HepG2 (cell line): ENCODE data around the gene TACC2. TPM values are rescaled to one million over a fixed set of nuclear protein-coding genes. Genes with fewer than 3 reads are reported as not detected.

ENCODE experiments used
- CTCF ChIP-seq: sonication (generic); formaldehyde crosslinking; IDR thresholded peaks from 2 replicates; pipeline ENCODE4 v1.5.0; 2020; ENCODE audit warnings: mild to moderate bottlenecking, missing genetic modification reagents, moderate library complexity
- DDIT3 ChIP-seq: sonication (generic); formaldehyde crosslinking; IDR thresholded peaks from 2 replicates; pipeline ENCODE4 v1.4.0; 2020; ENCODE audit warnings: mild to moderate bottlenecking, missing genetic modification reagents
- GATAD2A ChIP-seq: IDR thresholded peaks from 2 replicates; pipeline ENCODE4 v1.6.1; 2016
- HNRNPH1 ChIP-seq: fragments of 200-400 bp; formaldehyde crosslinking; optimal IDR thresholded peaks from 2 replicates; pipeline ENCODE3; 2017; ENCODE audit warnings: mild to moderate bottlenecking, low read depth, low read length
- IKZF5 ChIP-seq: IDR thresholded peaks from 2 replicates; pipeline ENCODE4 v1.6.1; 2018; ENCODE audit warnings: missing genetic modification reagents, mild to moderate bottlenecking, missing compliant biosample characterization
- ISL2 ChIP-seq: sonication (generic); formaldehyde crosslinking; IDR thresholded peaks from 2 replicates; pipeline ENCODE4 v1.5.0; 2020; ENCODE audit warnings: missing genetic modification reagents
- MTA1 ChIP-seq: sonication (generic); formaldehyde crosslinking; IDR thresholded peaks from 2 replicates; pipeline ENCODE4 v1.4.0; 2020; ENCODE audit warnings: missing genetic modification reagents, mild to moderate bottlenecking, borderline replicate concordance
- PCBP2 ChIP-seq: fragments of 200-400 bp; formaldehyde crosslinking; optimal IDR thresholded peaks from 2 replicates; pipeline ENCODE3; 2018; ENCODE audit warnings: low read length, low read depth; ENCODE audit not compliant: poor library complexity, severe bottlenecking
- PHB2 ChIP-seq: fragments of 450-650 bp; IDR thresholded peaks from 2 replicates; pipeline ENCODE4 v1.6.1; 2018; ENCODE audit not compliant: partially characterized antibody
- PTBP1 ChIP-seq: fragments of 200-400 bp; formaldehyde crosslinking; IDR thresholded peaks from 2 replicates; pipeline ENCODE4 v1.6.1; 2018; ENCODE audit warnings: low read length, low read depth; ENCODE audit not compliant: poor library complexity, severe bottlenecking
- RBAK ChIP-seq: sonication (generic); formaldehyde crosslinking; IDR thresholded peaks from 2 replicates; pipeline ENCODE4 v1.5.1; 2020; ENCODE audit warnings: mild to moderate bottlenecking, missing genetic modification reagents
- SAFB2 ChIP-seq: sonication (generic); formaldehyde crosslinking; IDR thresholded peaks from 2 replicates; pipeline ENCODE4 v1.5.1; 2020; ENCODE audit warnings: missing genetic modification reagents, low read depth, mild to moderate bottlenecking, borderline replicate concordance
- SIN3B ChIP-seq: fragments of 150-350 bp; IDR thresholded peaks from 2 replicates; pipeline ENCODE4 v1.6.1; 2014; ENCODE audit warnings: low read length
- SIX4 ChIP-seq: sonication (generic); formaldehyde crosslinking; IDR thresholded peaks from 2 replicates; pipeline ENCODE4 v1.4.0; 2020; ENCODE audit warnings: missing genetic modification reagents
- TEF ChIP-seq: sonication (generic); formaldehyde crosslinking; IDR thresholded peaks from 2 replicates; pipeline ENCODE4 v1.5.0; 2020; ENCODE audit warnings: missing genetic modification reagents
- TMF1 ChIP-seq: sonication (generic); formaldehyde crosslinking; IDR thresholded peaks from 2 replicates; pipeline ENCODE4 v1.8.1; 2022; ENCODE audit warnings: low read depth, missing genetic modification reagents
- WIZ ChIP-seq: sonication (generic); formaldehyde crosslinking; IDR thresholded peaks from 2 replicates; pipeline ENCODE4 v1.5.1; 2020; ENCODE audit warnings: mild to moderate bottlenecking, missing genetic modification reagents
- ZGPAT ChIP-seq: IDR thresholded peaks from 2 replicates; pipeline ENCODE4 v1.6.1; 2016; ENCODE audit warnings: mild to moderate bottlenecking
- ZIK1 ChIP-seq: sonication (generic); formaldehyde crosslinking; IDR thresholded peaks from 2 replicates; pipeline ENCODE4 v1.5.0; 2020; ENCODE audit warnings: mild to moderate bottlenecking, low read depth, missing genetic modification reagents, borderline replicate concordance
- ZNF251 ChIP-seq: sonication (generic); formaldehyde crosslinking; IDR thresholded peaks from 2 replicates; pipeline ENCODE4 v1.9.0; 2021; ENCODE audit warnings: mild to moderate bottlenecking, missing genetic modification reagents
- ZNF275 ChIP-seq: sonication (generic); formaldehyde crosslinking; IDR thresholded peaks from 2 replicates; pipeline ENCODE4 v1.8.0; 2022; ENCODE audit warnings: missing genetic modification reagents, mild to moderate bottlenecking, inconsistent platforms, borderline replicate concordance
- ZNF430 ChIP-seq: sonication (generic); formaldehyde crosslinking; IDR thresholded peaks from 2 replicates; pipeline ENCODE4 v1.9.0; 2021; ENCODE audit warnings: mild to moderate bottlenecking, missing genetic modification reagents
- ZNF713 ChIP-seq: sonication (generic); formaldehyde crosslinking; IDR thresholded peaks from 2 replicates; pipeline ENCODE4 v1.4.0; 2020; ENCODE audit warnings: mild to moderate bottlenecking, missing genetic modification reagents
- polyA plus RNA-seq, 8 experiments: library from polyadenylated mRNA; depleted of rRNA in 3 of 8; stranded (reverse) in 7 of 8; unstranded in 1 of 8; fragments of >200 nt; fragmentation: Illumina TruSeq in 4 of 8; extraction: Trizol in 4 of 8; gene quantifications; 2 replicates each; pipeline versions ENCODE4 v1.2.1 to v1.2.3, GENCODE V29; 2011 to 2016; ENCODE audit warnings: low read depth in 4 of 8, missing spikeins in 1 of 8, mixed read lengths in 1 of 8; ENCODE audit not compliant: insufficient read depth in 1 of 8
- total RNA-seq, 5 experiments: library from RNA; depleted of rRNA; stranded (reverse); fragments of >200 nt; fragmentation: Illumina TruSeq; extraction: Trizol; gene quantifications; 2 replicates each; pipeline ENCODE4 v1.2.3, GENCODE V29; 2016; ENCODE audit warnings: low read depth in 1 of 5

The TACC2 gene
- total and polyA plus RNA-seq, 2 of the 13 experiments (the other 11 are each of a cell fraction or from before 2014, with no cell fraction given) = 11.8 to 16.0 TPM

- no peak for TF ChIP-seq ZNF275 (CRISPR knock-in tag)
- TF ChIP-seq ZNF713 (CRISPR knock-in tag) = no peak
- TF ChIP-seq DDIT3 = no peak
- TF ChIP-seq TEF = no peak
- no peak for TF ChIP-seq ZIK1 (CRISPR knock-in tag)
- no peak for TF ChIP-seq PCBP2
- no peak for TF ChIP-seq RBAK (CRISPR knock-in tag)
- TF ChIP-seq WIZ = no peak
- TF ChIP-seq HNRNPH1 = no peak
- TF ChIP-seq CTCF (CRISPR knock-in tag) = peak; percentile 92
- TF ChIP-seq TMF1 = no peak
- 0 out of 2 replicates have a peak, but pooled peaks have one; percentile 37 for TF ChIP-seq ZGPAT (CRISPR knock-in tag)
- TF ChIP-seq GATAD2A (CRISPR knock-in tag) = peak; percentile 44
- TF ChIP-seq ISL2 = no peak
- TF ChIP-seq IKZF5 (CRISPR knock-in tag) = no peak
- no peak for TF ChIP-seq SAFB2 (CRISPR knock-in tag)
- TF ChIP-seq ZNF251 = no peak
- TF ChIP-seq SIN3B = no peak
- TF ChIP-seq SIX4 (CRISPR knock-in tag) = no peak
- TF ChIP-seq MTA1 = no peak
- no peak for TF ChIP-seq PTBP1
- no peak for TF ChIP-seq ZNF430 (CRISPR knock-in tag)
- no peak for TF ChIP-seq PHB2
Measured at GRCh38 chr10:122267849-122268737, 279.1 kb downstream of the TACC2 start (continued).
